ENCODE data around the gene DAB2IP.

- TF ChIP-seq, protein P1, sequence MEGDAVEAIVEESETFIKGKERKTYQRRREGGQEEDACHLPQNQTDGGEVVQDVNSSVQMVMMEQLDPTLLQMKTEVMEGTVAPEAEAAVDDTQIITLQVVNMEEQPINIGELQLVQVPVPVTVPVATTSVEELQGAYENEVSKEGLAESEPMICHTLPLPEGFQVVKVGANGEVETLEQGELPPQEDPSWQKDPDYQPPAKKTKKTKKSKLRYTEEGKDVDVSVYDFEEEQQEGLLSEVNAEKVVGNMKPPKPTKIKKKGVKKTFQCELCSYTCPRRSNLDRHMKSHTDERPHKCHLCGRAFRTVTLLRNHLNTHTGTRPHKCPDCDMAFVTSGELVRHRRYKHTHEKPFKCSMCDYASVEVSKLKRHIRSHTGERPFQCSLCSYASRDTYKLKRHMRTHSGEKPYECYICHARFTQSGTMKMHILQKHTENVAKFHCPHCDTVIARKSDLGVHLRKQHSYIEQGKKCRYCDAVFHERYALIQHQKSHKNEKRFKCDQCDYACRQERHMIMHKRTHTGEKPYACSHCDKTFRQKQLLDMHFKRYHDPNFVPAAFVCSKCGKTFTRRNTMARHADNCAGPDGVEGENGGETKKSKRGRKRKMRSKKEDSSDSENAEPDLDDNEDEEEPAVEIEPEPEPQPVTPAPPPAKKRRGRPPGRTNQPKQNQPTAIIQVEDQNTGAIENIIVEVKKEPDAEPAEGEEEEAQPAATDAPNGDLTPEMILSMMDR (IDR thresholded peaks at IDR 0.05), result no peak
- no peak for TF ChIP-seq POLR2A (IDR thresholded peaks at IDR 0.05)
These were observed 46.8 kb upstream of the DAB2IP start for GRCh38 chr9:121604654-121605053.
